HTERT RPE-1 (cell line): ENCODE measurements around the gene CNPY1.

Source experiments
- in situ Hi-C: fragments of 300-500 bp; cut with MboI; formaldehyde crosslinking; loops from 4 replicates; pipeline ENCODE4 v1.14.3; 2020; ENCODE audit warnings: low sequenced_read_pairs

Gene CNPY1

DNA sequence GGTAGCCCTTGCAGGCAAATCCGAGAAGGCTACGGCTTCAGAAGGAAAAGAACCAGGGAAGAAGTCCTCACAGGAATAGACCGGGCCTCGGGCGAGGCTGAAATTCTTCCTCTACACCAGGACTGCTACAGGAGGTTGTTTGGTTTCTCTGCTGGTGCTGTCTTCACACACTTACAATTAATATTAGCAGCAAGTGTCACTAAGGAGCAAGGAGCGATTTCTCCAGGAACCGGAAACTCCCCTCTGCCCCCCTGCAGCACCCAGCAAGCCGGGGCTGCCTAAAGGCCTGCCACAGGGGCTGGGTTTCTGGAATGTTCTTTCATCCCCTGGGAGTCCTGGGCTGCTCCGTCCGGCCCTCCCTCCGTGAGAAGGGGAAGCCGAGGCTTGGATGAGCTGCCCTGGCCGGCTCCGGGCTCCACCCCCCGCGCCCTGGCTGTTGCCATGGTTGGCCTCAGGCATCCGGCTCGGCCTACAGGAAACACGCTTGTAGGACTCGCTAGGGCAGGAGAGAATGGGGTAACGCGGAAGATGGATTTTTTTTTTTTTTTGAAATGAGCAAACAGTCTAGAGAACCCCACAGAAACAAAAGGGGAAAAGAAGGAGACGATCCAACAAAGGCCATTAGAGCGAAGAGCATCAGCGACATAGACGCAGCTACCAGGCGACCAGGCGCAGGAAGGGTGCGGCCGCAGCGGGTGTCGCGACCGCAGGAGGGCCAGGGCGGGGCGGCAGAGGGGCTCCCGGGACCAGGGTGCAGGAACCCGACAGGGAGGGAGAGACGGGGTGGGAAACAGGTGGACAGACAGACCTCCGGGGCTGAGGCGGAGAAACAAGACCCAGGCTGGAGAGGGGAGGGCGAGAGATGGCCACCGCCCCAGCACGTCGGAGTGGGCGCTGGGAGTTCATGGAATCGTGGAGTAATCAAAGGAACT lies 55.4 kb downstream of the CNPY1 start:
- in situ Hi-C loops: no loop called here

DNA sequence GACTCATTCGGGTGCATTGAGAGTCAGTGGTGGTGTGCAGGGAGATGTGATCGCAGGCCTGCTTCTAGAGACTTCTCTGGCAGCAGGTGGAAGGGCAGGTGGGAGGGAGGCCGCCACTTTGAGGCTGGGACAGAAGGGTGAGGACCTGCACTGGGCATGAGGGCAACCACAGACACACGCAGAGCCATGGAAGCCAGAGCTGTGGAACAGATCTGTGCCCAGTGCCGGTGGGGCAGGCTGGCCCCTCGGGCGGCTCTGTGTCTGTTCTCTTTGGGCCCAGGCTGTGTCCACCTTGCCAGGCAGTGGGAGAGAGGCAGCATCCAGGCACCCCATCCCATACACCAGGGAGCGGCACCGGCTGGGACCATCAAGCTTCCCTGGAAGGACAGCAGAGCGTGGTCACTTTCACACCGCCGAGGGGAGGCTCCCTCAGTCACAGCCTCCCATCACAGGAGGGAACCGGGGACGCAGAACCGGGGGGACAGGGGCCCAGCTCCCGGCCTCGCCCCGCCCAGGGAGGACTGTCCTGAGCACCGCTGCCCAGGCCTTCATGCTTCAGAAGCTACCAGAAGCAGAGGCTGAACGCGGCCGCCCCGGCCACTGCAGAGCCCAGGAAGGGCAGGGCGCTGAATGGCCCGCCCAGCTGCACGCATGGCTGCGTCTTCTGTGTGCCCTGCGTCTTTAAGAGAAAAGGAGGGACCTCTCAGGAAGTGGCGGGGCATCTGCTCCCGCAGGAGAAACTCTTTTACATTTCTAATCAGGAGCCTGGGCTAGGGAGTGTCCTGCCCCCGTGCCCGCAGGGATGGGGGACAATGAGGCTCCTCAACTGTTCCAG lies 56.3 kb downstream of the CNPY1 start:
- in situ Hi-C loops: no loop called here

- in situ Hi-C loops: no loop called here
Observed at GRCh38 chr7:155489158-155489840, 57.1 kb downstream of the CNPY1 start.

DNA sequence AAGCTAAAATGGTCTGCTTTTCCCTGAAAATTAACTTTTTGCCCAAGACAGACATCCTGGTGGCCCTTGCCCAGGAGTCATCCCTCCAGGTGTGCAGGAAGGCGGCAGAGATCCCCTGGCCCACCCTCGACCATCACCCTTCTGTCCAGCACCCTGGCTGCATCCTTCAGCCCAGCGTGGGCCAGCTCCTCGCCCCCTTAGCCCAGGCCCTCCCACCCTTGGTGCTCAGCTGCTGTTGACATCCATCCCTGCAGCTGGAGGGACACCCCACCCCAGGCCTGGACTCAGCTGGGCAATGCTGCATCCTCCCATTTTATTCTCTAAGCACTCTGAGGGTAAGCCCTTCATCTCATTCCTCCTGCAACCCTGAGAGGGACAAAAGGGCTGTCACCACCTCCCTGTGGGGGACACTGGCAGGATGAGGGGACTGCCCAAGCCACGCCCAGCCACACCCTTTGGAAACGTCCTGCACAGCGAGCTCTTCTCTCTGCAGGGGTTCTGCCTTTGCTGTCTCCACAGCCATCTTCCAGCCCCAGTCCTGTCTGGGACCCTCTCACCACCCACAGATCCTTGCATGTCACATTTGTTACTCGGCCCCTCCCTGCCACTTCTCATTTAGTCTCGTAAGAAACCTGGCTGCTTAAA lies 57.8 kb downstream of the CNPY1 start:
- in situ Hi-C loops: no loop called here

DNA sequence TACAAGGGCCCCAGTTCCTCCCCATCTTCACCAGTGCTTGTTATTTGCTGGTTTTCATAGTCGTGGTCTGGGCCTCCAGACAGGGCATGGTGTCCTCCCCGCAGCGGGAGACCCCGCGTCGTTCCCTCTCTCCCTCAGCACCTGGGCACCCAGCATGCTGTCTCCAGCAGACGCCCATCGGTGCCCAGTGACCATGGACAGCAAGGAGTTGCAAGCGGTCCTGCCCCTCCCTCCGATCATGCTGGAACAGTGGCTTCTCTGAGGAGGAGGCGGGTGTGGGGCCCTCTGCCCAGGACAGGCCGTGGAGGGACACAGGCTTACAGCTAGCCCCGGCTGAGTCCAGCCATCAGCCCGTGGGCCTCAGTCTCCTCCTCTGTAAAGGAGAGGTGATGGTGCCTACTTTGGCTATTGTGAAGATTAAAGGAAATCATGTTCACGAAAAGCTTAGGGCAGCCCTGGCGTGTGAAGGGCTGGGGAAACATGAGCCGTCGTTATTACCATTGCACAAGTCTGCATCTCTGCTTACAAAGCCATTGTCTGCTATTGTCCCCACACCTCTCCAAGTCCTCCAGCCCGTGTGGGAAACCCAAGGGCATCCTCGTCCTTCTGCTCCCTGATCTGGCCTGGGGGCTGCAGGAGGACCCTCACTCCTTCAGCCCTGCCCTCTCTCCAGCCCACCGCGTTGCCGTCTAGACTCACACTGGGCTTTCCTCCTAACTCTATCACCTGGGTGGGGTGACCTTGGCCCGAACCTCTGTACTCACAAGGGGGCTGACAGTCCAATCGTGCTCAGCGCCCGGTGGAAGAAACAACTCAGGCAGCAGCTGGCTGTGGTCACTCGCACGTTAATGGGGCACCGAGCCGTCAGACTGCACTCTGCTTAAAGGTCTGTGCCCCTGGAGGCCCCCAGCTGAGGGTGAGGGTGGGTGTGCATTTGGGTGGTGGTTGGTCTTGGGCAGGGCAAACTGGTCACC lies 58.6 kb downstream of the CNPY1 start:
- in situ Hi-C loops: no loop called here

DNA sequence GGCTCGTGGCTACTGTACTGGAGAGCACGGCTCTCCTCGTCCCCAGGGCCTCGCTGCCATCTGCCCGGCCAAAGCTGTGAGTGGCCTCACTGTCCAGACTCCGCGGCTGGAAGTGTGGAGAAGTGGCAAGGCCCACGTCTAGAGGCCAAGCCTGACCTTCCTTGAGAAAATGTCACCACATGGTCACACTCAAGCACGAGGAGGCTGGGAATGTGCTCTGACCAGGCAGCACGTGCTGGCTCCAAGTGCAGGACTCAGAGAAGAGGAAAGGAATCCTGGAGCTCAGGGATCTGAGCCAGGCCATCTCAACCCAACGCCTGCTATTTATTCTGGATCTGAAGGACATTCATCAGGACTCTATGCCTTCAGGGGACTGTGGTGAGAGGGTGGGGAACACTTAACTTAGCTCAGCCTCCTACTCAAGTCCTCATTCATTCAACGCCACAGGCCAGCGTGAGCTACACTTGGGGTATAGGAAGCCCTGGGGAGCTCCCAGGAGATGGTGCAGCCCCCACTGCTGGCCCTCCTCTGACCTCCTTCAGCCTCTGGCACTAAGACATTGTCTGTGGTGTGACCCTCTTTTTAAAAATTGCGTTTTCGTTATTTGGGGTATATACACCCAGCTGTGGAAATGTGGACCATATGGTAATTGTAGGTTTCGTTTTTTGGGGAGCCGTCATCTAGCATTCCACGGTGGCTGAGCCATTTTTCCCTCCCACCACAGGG lies 59.4 kb downstream of the CNPY1 start:
- in situ Hi-C loops: no loop called here

DNA sequence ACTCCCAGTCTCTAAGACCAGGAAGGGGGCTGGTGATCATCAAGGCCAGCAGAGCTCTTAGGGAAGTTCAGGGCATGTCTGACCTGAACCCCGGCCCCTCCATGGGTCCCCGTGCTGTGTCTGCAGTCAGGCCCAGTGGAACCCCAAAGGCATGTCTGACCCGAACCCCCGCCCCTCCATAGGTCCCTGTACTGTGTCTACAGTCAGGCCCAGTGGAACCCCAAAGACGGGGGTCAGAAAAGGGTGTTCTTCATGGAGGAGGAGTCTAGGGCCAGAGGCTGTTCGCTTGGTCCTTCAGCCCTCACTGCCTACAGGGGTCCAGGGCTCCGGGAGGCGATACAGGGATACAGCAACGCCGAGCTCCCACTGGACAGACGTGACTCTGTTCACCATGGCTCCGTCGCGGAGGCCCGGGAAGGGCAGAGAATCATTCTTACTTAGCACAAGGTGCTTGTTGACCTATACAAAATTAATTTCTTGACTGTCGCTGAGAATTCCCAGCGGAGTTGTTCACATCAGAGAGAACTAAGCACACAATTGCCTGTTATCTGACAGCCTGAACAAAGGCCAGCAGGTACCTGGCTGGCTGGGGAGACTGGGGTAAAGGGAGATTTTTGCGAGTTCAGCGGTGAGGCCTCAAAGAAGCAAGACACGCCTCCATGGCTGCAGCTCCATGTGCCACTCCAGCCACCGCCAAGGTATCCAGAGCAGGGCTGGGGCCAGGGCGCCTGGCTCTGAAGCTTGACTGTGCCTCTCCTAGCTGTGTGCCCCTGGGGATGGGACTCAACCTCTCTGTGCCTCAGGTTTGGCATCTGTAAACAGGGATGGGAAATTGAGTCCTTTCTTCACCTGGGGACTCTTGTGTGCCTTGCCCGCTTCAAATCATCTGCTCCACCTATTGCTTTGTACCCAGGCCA lies 61.6 kb downstream of the CNPY1 start:
- in situ Hi-C loops: no loop called here

GRCh38 chr7:155483868-155484325 lies 62.5 kb downstream of the CNPY1 start:
- in situ Hi-C loops: no loop called here

DNA sequence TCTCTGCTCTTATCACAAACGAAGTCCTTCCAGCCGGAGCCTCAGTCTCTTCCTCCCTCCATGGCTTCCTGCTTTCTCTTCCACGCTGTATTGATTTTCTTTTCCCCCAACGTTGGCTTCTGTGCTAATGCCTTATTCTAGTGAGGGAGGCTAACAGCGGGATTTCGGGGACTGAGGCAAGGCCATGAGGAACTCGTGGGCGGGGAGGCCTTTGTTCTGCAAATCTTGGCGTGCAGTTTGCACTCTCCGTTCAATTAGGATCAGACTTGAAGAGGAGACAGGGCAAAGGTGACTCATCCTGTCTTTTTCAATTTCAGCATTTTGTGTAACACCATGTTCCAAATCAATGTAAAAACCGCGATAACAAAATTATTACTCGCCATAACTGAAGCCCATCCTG lies 63.1 kb downstream of the CNPY1 start:
- in situ Hi-C loops: no loop called here

DNA sequence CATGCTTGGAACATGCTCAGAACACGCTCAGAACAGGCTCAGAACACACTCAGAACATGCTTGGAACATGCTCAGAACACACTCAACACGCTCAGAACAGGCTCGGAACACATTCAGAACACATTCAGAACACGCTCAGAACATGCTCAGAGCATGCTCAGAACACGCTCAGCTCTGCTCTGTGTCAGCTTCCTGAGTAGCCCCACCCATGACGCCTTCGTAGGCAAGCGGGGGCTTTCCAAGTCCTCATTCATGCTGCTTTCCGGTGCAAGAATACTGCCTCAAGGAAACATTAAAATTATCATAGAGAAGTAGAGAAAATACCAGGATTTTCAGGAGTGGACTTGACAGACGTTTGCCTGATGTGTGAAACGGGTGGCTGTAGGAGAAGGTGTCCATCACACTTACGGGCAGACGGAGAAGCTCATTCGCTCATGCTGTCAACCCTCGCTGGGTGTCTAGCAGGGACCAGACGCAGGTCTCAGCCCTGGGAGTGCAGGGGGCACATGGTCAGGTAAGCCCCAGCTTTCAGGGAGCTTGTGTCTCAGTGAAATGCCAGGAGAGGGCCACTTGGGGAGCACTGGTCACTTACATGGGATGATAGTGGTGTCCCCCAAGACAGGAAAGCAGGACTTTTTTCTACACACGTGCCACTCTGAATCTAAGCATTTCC lies 63.7 kb downstream of the CNPY1 start:
- in situ Hi-C loops: no loop called here

DNA sequence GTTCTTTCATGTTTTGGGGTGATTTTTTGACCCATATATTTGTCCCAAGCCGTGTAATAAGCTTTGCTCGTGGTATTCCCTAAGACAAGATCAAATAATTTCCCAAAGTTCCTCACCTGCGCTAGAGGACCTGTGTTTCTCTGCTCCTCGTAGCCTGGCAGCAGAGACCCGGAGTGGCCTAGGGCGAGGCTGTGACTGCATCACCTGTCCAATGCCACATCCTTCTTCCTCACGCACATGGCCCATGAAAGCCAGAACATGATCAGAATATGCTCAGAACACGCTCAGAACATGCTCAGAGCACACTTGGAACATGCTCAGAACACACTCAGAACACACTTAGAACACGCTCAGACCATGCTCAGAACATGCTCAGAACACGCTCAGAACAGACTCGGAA lies 64.6 kb downstream of the CNPY1 start:
- in situ Hi-C loops: no loop called here

DNA sequence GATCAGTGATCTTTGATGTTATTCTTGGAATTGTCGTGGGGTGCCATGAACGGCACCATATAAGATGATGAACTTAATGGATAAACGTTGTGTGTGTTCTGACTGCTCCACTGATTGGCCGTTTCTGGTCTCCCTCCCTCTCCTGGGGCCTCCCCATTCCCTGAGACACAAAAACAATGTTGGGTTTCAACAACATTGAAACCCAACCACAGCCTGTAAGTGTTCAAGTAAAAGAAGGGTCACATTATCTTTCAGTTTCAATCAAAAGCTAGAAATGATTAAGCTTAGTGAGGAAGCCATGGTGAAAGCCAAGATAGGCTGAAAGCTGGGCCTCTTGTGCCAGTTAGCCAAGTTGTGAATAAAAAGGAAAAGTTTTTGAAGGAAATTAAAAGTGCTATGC lies 68.9 kb downstream of the CNPY1 start:
- in situ Hi-C loops: no loop called here

DNA sequence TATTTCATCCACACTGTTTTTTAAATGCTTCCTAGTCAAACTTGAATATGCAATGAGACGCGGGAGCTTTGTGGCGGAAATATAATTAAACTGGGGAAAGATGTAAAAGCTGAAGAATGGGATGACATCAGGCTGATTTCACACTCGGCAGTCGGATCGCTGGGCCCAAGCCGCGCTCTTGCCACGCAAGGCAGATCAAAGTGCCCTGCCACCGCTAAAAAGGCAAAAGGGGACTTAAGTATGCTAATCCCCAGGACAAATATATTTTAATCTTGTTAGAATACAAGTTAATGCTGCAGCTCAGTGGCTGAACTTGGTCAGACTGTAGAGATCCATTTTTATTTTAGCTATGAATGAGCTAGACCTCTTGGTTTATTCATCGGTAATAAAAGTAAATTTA lies 74.6 kb downstream of the CNPY1 start:
- in situ Hi-C loops: no loop called here

GRCh38 chr7:155470686-155471638 lies 75.4 kb downstream of the CNPY1 start:
- in situ Hi-C loops: no loop called here

DNA sequence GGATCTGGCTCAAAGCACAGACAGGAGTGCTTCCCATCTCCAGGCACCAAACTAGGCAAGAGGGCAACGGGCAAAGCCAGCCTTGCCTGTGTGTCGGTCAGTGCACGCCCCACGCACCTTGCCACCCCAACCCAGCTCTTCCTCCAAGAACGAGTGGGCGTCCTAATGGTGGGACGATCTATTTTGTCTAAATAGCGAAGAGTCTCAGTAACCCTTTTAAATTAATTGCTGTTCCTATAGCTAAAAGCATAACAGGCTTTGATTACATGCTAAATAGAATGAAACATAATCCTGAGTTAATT lies 76.2 kb downstream of the CNPY1 start:
- in situ Hi-C loops: no loop called here
